ACC112 (cell line): Measurements from ENCODE around the gene SLCO3A1.

ENCODE experiments used
- H2AFZ ChIP-seq: fragments of 200-600 bp; sonication (generic); one replicate; pipeline ENCODE4 v1.6.0; 2017; ENCODE audit warnings: antibody characterized with exemption, low read length; ENCODE audit not compliant: unreplicated experiment
- H3K27ac ChIP-seq: fragments of 200-600 bp; sonication (generic); 2 replicates; pipeline ENCODE4 v1.5.1; 2014; ENCODE audit warnings: low read depth, mild to moderate bottlenecking, antibody characterized with exemption, low read length, moderate library complexity
- H3K27me3 ChIP-seq: fragments of 200-600 bp; sonication (generic); 2 replicates; pipeline ENCODE4 v1.6.1; 2014; ENCODE audit warnings: mild to moderate bottlenecking, antibody characterized with exemption, low read length, moderate library complexity, mixed read lengths; ENCODE audit not compliant: insufficient read depth
- H3K36me3 ChIP-seq: fragments of 200-600 bp; sonication (generic); 2 replicates; pipeline ENCODE4 v1.6.1; 2016; ENCODE audit warnings: mild to moderate bottlenecking, antibody characterized with exemption, low read length, moderate library complexity, mixed read lengths; ENCODE audit not compliant: insufficient read depth
- H3K4me1 ChIP-seq: fragments of 200-600 bp; sonication (generic); one replicate; pipeline ENCODE4 v1.6.1; 2016; ENCODE audit warnings: low read length, mixed read lengths; ENCODE audit not compliant: insufficient read depth, unreplicated experiment, control insufficient read depth
- H3K4me3 ChIP-seq: fragments of 200-600 bp; sonication (generic); 2 replicates; pipeline ENCODE4 v1.5.1; 2014; ENCODE audit warnings: mild to moderate bottlenecking, low read depth, low read length
- H3K79me2 ChIP-seq: fragments of 200-600 bp; sonication (generic); one replicate; pipeline ENCODE4 v1.6.0; 2016; ENCODE audit warnings: low read length; ENCODE audit not compliant: control insufficient read depth, unreplicated experiment, insufficient read depth

SLCO3A1 gene

DNA sequence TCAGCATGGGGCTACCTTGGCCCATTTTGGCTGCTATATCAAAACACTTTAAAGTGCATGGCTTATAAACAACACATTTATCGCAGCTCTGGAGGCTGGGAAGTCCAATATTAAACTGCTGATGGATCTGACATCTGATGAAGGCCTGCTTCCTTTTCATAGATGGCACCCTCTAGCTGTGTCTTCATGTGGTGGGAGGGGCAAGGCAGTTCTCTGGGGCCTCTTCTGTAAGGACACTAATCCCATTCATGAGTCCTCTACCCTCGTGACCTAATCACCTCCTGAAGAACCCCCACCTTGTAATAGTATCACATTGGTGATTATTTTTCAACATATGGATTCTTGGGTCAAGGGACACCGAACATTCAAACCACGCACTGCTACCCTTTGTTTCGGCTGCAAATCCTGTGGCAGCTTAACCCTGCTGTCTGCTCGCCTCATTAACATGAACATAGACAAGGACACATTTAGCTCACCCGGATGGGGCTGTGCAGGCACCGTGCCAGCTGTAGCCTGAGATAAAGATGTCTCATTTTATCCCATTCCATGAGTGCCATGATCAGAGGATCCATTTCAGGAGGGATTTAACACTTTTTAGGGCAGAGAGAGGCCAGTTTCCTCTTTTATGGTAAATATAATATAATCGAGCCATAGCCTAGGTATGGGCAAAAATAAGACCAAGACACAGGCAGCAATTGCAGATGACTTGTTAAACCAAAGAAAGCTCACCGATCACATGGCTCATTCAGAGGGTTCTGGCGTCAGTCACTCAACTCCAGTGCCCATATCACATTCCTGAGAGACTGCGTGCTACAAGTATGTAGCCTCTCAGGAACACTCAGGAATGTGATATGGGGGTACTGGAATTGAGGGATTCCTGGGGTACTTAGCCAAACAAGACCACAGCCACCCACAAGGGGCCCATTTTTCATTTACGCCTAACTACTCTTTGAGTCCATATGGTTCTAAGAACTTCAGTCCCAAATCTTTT, 289.0 kb downstream of the SLCO3A1 start:
- Histone ChIP-seq H2AFZ (no peak overlapping the region), H3K27ac (no peak overlapping the region), H3K36me3 (no peaks in the 10 kb centered on the region), H3K27me3 (no peaks in the 10 kb centered on the region), H3K4me1 (no peaks in the 10 kb centered on the region), H3K79me2 (no peaks in the 10 kb centered on the region), H3K4me3 (no peak overlapping the region)

DNA sequence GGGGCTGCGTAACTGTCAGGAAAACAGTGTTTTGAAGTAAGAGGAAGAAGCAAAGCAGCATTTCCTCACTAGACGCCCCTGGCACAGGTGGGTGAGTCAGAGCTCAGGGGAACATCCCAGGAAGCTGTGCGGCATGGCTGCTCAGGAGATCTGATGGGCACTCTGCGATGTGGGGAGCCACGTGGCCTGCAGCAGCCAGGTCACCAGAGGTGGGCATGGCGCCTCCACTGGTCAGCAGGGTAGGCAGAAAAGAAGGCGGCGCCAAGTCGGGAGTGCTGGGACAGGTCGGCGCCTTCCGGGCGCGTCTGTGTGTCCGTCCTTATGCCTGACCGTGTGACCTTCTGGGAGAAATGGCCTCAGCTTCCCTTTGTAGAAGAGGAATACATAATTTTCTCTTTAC, 290.3 kb downstream of the SLCO3A1 start:
- no peak overlapping the region for H3K27ac ChIP-seq
- H3K4me3 ChIP-seq = no peak overlapping the region
- H3K79me2 ChIP-seq = no peaks in the 10 kb centered on the region
- H3K36me3 ChIP-seq = no peaks in the 10 kb centered on the region
- no peak overlapping the region for H2AFZ ChIP-seq
- no peaks in the 10 kb centered on the region for H3K4me1 ChIP-seq
- H3K27me3 ChIP-seq = no peaks in the 10 kb centered on the region

DNA sequence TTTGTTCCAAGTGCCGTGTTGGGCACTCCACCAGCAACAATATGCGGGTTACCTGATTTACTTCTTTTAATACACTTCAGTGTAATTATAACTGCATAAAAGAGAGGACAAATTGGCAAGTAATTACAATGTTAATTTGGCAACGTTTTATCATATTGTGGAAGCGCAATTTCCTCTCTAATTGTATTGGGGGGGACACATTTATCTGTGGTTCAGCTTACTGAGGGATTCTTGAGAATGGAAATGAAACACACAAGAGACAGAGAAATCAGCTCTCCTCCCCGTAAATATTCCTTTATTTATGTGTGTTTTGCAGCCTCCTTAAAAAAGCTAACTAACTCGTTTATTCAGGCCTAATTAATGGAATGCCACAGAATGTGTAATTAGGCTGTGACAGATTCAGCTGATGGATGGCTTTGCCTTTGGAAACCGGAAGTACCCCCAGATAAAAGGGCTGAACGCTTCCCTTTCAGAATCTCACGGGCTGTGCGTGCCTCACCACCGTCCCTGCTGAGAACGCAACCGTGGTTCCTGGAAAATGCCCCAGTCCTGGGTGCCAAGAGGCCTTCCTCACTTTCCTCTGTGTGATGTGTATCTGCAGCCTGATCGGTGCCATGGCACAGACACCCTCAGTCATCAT, 293.1 kb downstream of the SLCO3A1 start:
- Histone ChIP-seq H3K79me2 (no peaks in the 10 kb centered on the region), H3K27ac (no peak overlapping the region), H3K4me1 (no peaks in the 10 kb centered on the region), H3K36me3 (no peaks in the 10 kb centered on the region), H3K4me3 (no peak overlapping the region), H3K27me3 (no peaks in the 10 kb centered on the region), H2AFZ (no peak overlapping the region)

DNA sequence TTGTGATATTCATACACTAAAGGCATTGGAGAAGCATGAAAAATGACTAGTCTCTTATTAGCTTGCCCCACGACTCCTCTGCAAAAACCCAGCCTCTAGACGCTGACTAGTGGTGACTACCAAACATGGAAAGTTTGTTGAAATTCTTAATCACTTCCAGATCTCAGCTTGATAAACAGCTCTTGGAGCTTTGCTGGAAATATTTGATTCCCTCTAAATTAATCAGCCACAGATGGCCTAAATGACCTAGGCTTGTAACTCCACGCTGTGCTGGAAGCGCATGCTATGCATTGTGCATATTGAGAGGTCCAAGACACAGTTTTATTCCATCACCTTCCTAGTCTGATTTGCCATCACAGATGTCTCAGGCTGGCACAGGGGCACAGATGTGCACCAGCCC, 295.5 kb downstream of the SLCO3A1 start:
- Histone ChIP-seq H3K4me3 (no peak overlapping the region), H2AFZ (no peak overlapping the region), H3K79me2 (no peaks in the 10 kb centered on the region), H3K27ac (no peak overlapping the region), H3K27me3 (no peaks in the 10 kb centered on the region), H3K36me3 (no peaks in the 10 kb centered on the region), H3K4me1 (no peaks in the 10 kb centered on the region)

DNA sequence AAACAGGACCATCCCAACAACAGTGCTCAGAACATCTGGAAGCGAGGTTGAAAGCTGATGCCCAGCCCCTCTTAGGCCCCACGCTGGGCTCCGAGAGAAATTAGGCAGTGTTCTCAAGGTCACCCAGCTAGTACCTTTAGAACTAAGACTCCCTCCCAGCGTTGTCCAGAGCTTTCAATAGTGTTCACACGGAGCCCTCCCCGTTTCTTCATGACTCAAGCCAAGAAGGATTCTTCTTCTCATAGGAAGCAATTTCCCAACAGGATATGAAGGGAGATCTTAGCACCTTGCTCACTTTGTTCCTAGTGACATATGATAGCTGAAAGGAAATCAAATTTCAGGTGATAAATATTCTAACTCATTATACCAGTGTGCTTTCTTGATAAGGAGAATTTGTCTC, 296.0 kb downstream of the SLCO3A1 start:
- Histone ChIP-seq H3K79me2 (no peaks in the 10 kb centered on the region), H3K4me1 (no peaks in the 10 kb centered on the region), H2AFZ (no peak overlapping the region), H3K36me3 (no peaks in the 10 kb centered on the region), H3K4me3 (no peak overlapping the region), H3K27me3 (no peaks in the 10 kb centered on the region), H3K27ac (no peak overlapping the region)

DNA sequence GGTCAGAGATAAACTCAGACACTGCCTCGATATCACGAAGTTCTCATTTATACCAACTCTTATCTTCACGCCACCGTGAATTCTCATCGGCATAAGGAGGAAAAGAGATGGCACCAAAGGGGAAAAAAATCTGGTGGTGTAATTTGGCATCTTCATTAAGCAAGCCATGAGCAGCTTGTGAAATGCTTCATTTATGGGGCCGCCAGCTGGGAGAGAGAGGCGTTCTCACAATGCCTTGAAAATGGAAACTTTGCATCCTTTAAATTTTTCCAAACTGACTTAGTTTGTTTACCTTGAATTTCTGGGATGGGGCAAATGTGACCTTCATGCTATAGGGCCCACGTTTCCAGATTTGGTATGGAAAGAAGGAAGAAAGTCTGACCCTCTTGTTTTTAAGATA, 297.7 kb downstream of the SLCO3A1 start:
- Histone ChIP-seq H2AFZ (no peak overlapping the region), H3K36me3 (no peaks in the 10 kb centered on the region), H3K27me3 (no peaks in the 10 kb centered on the region), H3K4me3 (no peak overlapping the region), H3K27ac (no peak overlapping the region), H3K79me2 (no peaks in the 10 kb centered on the region), H3K4me1 (no peaks in the 10 kb centered on the region)

DNA sequence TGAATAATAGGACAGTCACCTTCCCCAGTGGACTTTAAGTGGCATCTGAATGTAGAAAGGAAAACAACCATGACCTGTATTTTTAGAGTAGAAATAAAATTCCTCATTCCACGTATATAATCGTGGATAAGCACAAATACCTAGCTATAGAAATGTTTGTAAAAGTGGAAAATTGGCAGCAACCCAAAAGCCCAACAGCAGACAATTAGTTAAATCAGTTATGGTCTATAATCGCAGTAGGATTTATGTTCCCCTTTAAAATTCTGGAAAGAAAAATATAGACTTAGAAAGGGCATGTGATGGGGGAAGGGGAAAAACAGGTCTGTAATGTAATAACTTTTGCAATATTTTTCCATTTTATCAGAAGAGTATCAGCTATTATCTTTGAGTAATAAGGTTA, 298.2 kb downstream of the SLCO3A1 start:
- no peaks in the 10 kb centered on the region for H3K4me1 ChIP-seq
- H3K27ac ChIP-seq = no peak overlapping the region
- no peak overlapping the region for H3K4me3 ChIP-seq
- no peak overlapping the region for H2AFZ ChIP-seq
- H3K27me3 ChIP-seq = no peaks in the 10 kb centered on the region
- H3K79me2 ChIP-seq = no peaks in the 10 kb centered on the region
- no peaks in the 10 kb centered on the region for H3K36me3 ChIP-seq

DNA sequence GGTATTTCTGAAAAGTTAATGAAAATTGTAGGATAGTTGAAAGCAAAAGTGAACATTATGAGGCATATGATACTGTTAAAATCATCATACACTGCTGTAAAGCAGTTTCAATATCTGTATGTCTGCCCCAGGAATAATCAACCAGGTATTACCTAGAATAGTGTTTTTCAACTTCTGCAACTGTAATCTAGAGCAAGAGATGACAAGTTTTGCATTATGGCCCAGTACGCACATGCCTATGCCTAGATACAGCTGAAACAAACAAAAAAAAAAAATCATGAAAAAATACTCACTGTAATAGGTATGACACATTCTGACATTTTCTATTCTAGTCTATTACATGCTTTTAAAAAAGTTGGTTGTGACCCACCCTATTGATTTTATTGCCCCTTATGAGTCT, 299.5 kb downstream of the SLCO3A1 start:
- no peaks in the 10 kb centered on the region for H3K27me3 ChIP-seq
- H2AFZ ChIP-seq = no peak overlapping the region
- no peaks in the 10 kb centered on the region for H3K36me3 ChIP-seq
- H3K4me3 ChIP-seq = no peak overlapping the region
- H3K27ac ChIP-seq = no peak overlapping the region
- H3K4me1 ChIP-seq = no peaks in the 10 kb centered on the region
- no peaks in the 10 kb centered on the region for H3K79me2 ChIP-seq

DNA sequence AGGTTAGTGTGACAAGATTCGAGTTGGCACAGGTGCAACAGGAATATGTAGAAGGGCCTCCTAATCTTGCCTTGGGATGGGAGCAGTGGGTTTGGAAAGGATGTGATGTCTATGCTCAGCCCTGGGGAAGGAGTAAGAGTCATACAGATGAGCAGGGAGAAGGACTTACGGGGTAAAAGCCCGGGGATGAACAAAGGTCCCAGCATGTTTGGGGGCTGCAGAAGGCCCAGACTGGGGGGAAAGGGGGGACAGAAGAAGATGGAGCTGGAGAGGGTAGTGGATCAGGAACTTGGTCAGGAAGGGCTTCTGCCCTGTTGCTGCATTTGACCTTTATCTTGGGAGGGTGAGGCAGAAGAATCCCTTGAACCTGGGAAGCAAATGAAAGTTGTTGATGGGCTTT, 300.1 kb downstream of the SLCO3A1 start:
- Histone ChIP-seq H3K4me1 (no peaks in the 10 kb centered on the region), H3K27ac (no peak overlapping the region), H3K36me3 (no peaks in the 10 kb centered on the region), H2AFZ (no peak overlapping the region), H3K79me2 (no peaks in the 10 kb centered on the region), H3K4me3 (no peak overlapping the region), H3K27me3 (no peaks in the 10 kb centered on the region)

DNA sequence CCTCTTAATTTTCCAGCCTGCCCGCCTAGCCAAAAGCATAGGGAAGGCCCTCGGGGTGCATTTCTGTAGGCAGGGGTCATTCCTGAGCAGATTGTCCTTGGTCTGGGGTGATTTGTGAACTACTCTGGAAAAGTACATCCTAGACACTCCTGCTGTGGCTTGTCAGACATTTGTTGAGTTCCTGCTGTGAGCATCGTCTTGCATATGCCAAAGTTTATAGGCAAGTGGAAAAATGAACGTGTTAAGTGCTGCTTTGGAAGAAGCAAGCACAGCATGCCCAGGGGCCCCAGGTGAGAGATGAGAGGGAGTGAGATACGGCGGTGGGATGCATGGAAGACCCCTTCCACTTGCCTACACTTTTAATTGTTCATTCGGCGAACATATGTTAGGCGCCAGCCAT, 302.4 kb downstream of the SLCO3A1 start:
- Histone ChIP-seq H2AFZ (no peak overlapping the region), H3K4me1 (no peaks in the 10 kb centered on the region), H3K27ac (no peak overlapping the region), H3K27me3 (no peaks in the 10 kb centered on the region), H3K36me3 (no peaks in the 10 kb centered on the region), H3K79me2 (no peaks in the 10 kb centered on the region), H3K4me3 (no peak overlapping the region)
